Measurements from ENCODE around the gene ITFG2. TPM values are rescaled to one million over a fixed set of nuclear protein-coding genes. Genes with fewer than 3 reads are reported as not detected.
A peak's percentile ranks its signal among the peaks of the same experiment; 100 is the strongest.

ITFG2 gene
- total and polyA plus RNA-seq, 2 donors from 2014 or later, result 23.6 to 48.2 TPM

DNA sequence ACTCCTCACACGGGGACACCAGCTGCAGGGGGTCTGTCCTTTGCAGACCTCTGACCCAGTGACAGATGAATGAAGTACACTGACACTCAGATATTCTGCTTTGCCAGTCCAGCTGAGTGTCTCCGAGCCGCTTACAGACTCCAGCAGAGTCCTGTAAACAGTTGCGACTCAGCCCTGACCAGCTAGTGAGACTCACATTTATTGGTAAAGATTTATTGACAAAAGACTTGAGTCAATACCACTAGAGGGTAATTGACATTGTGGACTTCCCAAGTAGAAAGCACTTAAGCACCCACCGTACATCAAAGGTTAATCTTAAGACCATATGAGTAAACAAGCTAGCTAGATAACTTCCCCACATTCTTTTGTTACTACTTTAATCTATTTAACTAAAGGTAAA is 27.5 kb upstream of the ITFG2 start:
- intact Hi-C loops (cut with DNase I), result no loop called here
- Histone ChIP-seq H3K9me3 (ENCODE audit: control insufficient read depth in 2 of 3, insufficient read depth in 1 of 3, low read length in 3 of 3) (no peaks in the 10 kb centered on the region), H3K27me3 (ENCODE audit: control insufficient read depth, insufficient read depth, low read length) (peaks cover 10% of the 10 kb centered on the region), H3K27ac (ENCODE audit: low read depth in 2 of 2, low read length in 2 of 2) (no peak overlapping the region), H3K4me1 (ENCODE audit: control insufficient read depth in 2 of 3, insufficient read depth in 2 of 3, low read depth in 1 of 3, low read length in 3 of 3) (peaks cover 0 to 2% (median 2%) of the 10 kb centered on the region in 3 donors), H3K4me3 (ENCODE audit: low read length in 3 of 3) (no peak overlapping the region), H3K9ac (ENCODE audit: low read length in 3 of 3) (no peak overlapping the region), H3K36me3 (ENCODE audit: control insufficient read depth in 2 of 3, insufficient read depth in 3 of 3, low read length in 3 of 3) (no peaks in the 10 kb centered on the region)
- DNase-seq (no peak), FAIRE-seq (no peak)
- TF ChIP-seq, protein P1, sequence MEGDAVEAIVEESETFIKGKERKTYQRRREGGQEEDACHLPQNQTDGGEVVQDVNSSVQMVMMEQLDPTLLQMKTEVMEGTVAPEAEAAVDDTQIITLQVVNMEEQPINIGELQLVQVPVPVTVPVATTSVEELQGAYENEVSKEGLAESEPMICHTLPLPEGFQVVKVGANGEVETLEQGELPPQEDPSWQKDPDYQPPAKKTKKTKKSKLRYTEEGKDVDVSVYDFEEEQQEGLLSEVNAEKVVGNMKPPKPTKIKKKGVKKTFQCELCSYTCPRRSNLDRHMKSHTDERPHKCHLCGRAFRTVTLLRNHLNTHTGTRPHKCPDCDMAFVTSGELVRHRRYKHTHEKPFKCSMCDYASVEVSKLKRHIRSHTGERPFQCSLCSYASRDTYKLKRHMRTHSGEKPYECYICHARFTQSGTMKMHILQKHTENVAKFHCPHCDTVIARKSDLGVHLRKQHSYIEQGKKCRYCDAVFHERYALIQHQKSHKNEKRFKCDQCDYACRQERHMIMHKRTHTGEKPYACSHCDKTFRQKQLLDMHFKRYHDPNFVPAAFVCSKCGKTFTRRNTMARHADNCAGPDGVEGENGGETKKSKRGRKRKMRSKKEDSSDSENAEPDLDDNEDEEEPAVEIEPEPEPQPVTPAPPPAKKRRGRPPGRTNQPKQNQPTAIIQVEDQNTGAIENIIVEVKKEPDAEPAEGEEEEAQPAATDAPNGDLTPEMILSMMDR (IDR thresholded peaks at IDR 0.05; ENCODE audit: borderline replicate concordance, extremely low read depth, insufficient read depth), result no peak

DNA sequence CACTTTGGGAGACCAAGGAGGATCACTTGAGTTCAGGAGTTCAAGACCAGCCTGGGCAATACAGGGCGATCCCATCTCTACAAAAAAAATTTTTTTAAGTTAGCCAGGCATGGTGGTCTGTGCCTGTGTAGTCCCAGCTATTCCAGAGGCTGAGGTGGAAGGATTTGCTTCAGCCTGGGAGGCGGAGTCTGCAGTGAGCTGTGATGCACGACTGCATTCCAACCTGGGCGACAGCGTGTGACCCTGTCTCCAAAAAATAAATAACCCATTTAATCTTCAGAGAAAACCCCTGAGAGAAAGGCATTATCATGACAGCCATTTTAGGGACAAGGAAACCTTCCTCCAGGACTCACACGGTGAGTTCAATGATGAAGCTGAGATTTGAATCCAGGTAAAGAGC is 21.4 kb upstream of the ITFG2 start:
- no peak overlapping the region for H3K9ac ChIP-seq (ENCODE audit: low read length in 3 of 3)
- DNase-seq, result peak in 4 of 5 donors; percentile 39 to 51 (median 46)
- H3K27ac ChIP-seq (ENCODE audit: low read depth in 2 of 2, low read length in 2 of 2), result no peak overlapping the region
- H3K4me1 ChIP-seq (ENCODE audit: control insufficient read depth in 2 of 3, insufficient read depth in 2 of 3, low read depth in 1 of 3, low read length in 3 of 3), result no peaks in the 10 kb centered on the region
- intact Hi-C loops (cut with DNase I), result no loop called here
- TF ChIP-seq, protein P1 (IDR thresholded peaks at IDR 0.05; ENCODE audit: borderline replicate concordance, extremely low read depth, insufficient read depth), result no peak
- H3K4me3 ChIP-seq (ENCODE audit: low read length in 3 of 3), result no peak overlapping the region
- no peaks in the 10 kb centered on the region for H3K36me3 ChIP-seq (ENCODE audit: control insufficient read depth in 2 of 3, insufficient read depth in 3 of 3, low read length in 3 of 3)
- no peak for FAIRE-seq
- no peaks in the 10 kb centered on the region for H3K9me3 ChIP-seq (ENCODE audit: control insufficient read depth in 2 of 3, insufficient read depth in 1 of 3, low read length in 3 of 3)
- H3K27me3 ChIP-seq (ENCODE audit: control insufficient read depth, insufficient read depth, low read length), result no peaks in the 10 kb centered on the region

DNA sequence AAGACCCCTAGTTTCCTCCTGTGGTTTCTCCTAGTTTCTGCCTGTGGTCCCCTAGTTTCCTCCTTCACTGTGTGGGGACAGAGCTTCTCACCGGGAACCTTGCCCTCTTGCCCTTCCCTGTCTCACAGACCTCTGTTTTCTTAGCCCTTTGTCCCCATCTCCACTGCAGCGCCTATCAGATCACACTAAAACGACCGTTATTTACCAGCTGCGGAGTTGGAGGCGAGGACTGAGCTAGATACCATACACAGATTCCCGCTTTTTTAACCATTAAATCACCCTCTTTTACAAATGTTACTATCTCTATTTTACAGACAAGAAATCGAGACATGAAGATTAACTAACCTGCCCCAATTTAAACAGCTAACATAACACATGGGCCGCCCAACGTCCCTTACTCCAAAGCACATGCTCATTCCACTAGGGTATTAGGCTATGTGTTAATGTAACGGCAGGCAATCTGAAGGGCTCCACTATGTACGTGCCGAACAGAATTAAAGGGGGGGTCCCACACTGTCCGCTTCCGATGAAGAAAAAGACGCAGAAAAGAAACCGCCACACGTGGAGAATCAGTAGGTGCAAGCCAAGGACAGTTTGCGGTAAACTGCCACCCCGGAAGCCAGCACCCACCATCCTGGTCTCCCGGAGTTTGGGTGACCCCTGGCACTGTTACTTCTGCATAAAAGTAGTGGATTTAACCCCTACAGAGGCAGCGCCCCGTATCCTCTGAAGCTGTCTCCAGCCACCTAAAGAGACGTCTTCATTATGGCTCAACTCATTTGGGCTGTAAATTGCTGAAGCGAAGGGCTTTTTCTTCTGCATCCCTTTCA is 19.6 kb upstream of the ITFG2 start:
- DNase-seq, result peak in 1 of 5 donors; percentile 35

More for the DNA sequence above, 19.6 kb upstream of the ITFG2 start:
- no peak overlapping the region for H3K27ac ChIP-seq (ENCODE audit: low read depth in 2 of 2, low read length in 2 of 2)
- H3K9ac ChIP-seq (ENCODE audit: low read length in 3 of 3), result no peak overlapping the region
- no peaks in the 10 kb centered on the region for H3K9me3 ChIP-seq (ENCODE audit: control insufficient read depth in 2 of 3, insufficient read depth in 1 of 3, low read length in 3 of 3)
- FAIRE-seq, result no peak
- peaks cover 4 to 13% (median 5%) of the 10 kb centered on the region in 3 donors for H3K36me3 ChIP-seq (ENCODE audit: control insufficient read depth in 2 of 3, insufficient read depth in 3 of 3, low read length in 3 of 3)
- no peak overlapping the region for H3K4me3 ChIP-seq (ENCODE audit: low read length in 3 of 3)
- intact Hi-C loops (cut with DNase I), result no loop called here
- no peaks in the 10 kb centered on the region for H3K27me3 ChIP-seq (ENCODE audit: control insufficient read depth, insufficient read depth, low read length)
- TF ChIP-seq, protein P1 (IDR thresholded peaks at IDR 0.05; ENCODE audit: borderline replicate concordance, extremely low read depth, insufficient read depth), result no peak
- H3K4me1 ChIP-seq (ENCODE audit: control insufficient read depth in 2 of 3, insufficient read depth in 2 of 3, low read depth in 1 of 3, low read length in 3 of 3), result peaks cover 5 to 13% (median 12%) of the 10 kb centered on the region in 3 donors

Data from kidney (tissue), 14 donors.